Urinary bladder (tissue), 4 donors: Measurements from ENCODE around the gene APCS. TPM values are rescaled to one million over a fixed set of nuclear protein-coding genes. Genes with fewer than 3 reads are reported as not detected.

Source experiments
- DNase-seq: peaks from one replicate; pipeline ENCODE4 v3.0.0-alpha.2; 2015; ENCODE audit errors: extremely low spot score
- H3K27ac ChIP-seq: one replicate; pipeline ENCODE4 v1.5.1; 2013; ENCODE audit warnings: low read depth, mild to moderate bottlenecking, moderate library complexity
- H3K36me3 ChIP-seq: one replicate; pipeline ENCODE4 v1.6.1; 2013; ENCODE audit warnings: mild to moderate bottlenecking, moderate library complexity; ENCODE audit not compliant: insufficient read depth
- H3K4me1 ChIP-seq: one replicate; pipeline ENCODE4 v1.6.1; 2013; ENCODE audit warnings: mild to moderate bottlenecking, moderate library complexity; ENCODE audit not compliant: insufficient read depth
- H3K4me3 ChIP-seq: one replicate; pipeline ENCODE4 v1.5.1; 2013; ENCODE audit warnings: low read depth, low read length
- WGBS: extraction: QIAGEN DNeasy Blood & Tissue Kit; methylation state at CpG from one replicate; pipeline ENCODE4 v1.1.7; 2013; 5-methylcytosine and 5-hydroxymethylcytosine counted together
- polyA plus RNA-seq: library from polyadenylated mRNA; stranded (reverse); fragments of 200-250 nt; gene quantifications from one replicate; pipeline ENCODE4 v1.2.3, GENCODE V29; 2013
- total RNA-seq: library from RNA; depleted of rRNA; stranded (reverse); fragments of >200 nt; gene quantifications from one replicate; pipeline ENCODE4 v1.2.3, GENCODE V29; 2014
- donor health status: healthy with polysubstance abuse.
- donor health status: healthy.

APCS gene
- not detected for total RNA-seq
- polyA plus RNA-seq: 1.1 TPM

- 80% methylated on average over 6 of the region's 6 CpGs for WGBS
- Histone ChIP-seq H3K4me1 (no peaks in the 10 kb centered on the region), H3K4me3 (no peak within 1 kb of the TSS), H3K27ac (no peak within 1 kb of the TSS), H3K36me3 (no peaks in the 10 kb centered on the region)
- no peak for DNase-seq
Measured at GRCh38 chr1:159587461-159587951, at the start of gene APCS. Gene APCS, plus strand, starts transcription at chr1:159587826. Its CDS starts 96 bp downstream, at chr1:159587922.

DNA sequence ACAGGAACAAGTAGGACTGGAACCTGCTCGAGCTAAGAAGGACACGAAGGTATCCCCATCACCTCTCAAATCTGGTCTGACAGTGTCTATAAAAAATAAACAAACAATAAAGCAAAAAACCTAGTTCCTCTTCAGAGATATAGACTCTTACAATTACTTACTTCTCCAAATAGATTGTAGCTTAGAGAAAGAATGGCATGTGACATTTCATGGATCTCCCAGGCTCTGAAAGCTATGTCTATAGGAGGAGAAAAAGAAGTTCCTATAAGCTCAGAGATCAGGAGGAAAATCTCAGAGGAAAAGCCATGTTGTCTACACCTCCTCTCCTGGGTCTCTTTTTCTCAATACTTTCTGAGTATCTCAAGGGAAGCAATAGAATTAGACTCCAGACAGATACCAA is 39.5 kb upstream of the APCS start:
- H3K4me3 ChIP-seq: no peak overlapping the region
- no peak for DNase-seq
- no peaks in the 10 kb centered on the region for H3K4me1 ChIP-seq
- no peaks in the 10 kb centered on the region for H3K36me3 ChIP-seq
- H3K27ac ChIP-seq: no peak overlapping the region
- WGBS: 63% methylated on average over 2 of the region's 2 CpGs

- DNase-seq: no peak
- WGBS: 54% methylated on average over 3 of the region's 3 CpGs
- H3K36me3 ChIP-seq: no peaks in the 10 kb centered on the region
- no peak overlapping the region for H3K27ac ChIP-seq
- no peaks in the 10 kb centered on the region for H3K4me1 ChIP-seq
- no peak overlapping the region for H3K4me3 ChIP-seq
Measured at GRCh38 chr1:159554261-159554660, 33.4 kb upstream of the APCS start.

DNA sequence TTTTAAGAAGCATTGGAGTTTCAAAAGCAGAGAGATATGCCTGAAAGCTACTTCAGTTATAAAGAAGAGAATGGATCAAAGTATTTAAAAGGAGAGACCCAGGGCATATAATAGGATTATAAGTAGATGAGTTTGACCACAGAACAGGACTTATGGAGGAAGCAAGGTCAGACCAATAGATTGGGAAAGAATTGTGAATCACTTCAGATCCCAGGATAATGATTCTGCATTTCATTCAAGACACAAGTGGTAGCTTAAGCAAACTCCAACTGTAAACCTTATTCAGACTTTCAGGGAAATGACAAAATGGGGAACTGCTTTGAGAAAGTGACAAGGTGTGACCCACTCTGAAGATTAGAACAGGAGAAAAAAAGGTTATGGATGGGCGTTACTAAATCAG is 32.9 kb upstream of the APCS start:
- no peak overlapping the region for H3K4me3 ChIP-seq
- no peaks in the 10 kb centered on the region for H3K36me3 ChIP-seq
- H3K27ac ChIP-seq: no peak overlapping the region
- 64% methylated on average over 1 of the region's 1 CpG for WGBS
- DNase-seq: no peak
- H3K4me1 ChIP-seq: no peaks in the 10 kb centered on the region

DNA sequence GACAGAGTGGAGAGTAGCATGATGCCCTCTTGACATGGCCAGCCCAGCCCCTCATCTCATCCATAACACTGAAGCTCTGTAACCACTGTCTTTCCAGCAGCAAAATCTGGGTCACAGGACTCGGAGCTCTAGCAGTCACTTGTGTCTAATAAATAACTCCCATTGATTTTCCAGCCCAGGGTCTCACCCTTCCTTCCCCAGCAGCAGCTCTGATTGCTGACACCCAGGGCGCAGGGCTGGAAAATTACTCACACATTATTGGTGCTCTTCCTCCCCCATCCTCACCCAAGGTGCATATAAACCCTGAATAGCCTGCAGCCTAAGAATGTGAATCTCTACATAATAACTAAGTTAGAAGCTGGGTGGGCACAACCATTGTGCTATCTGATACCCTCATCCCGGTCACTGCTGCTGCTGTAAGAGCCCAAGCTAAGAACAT is 30.7 kb upstream of the APCS start:
- H3K36me3 ChIP-seq: no peaks in the 10 kb centered on the region
- DNase-seq: no peak
- H3K4me3 ChIP-seq: no peak overlapping the region
- H3K27ac ChIP-seq: no peak overlapping the region
- WGBS: 65% methylated on average over 3 of the region's 3 CpGs
- H3K4me1 ChIP-seq: no peaks in the 10 kb centered on the region

DNA sequence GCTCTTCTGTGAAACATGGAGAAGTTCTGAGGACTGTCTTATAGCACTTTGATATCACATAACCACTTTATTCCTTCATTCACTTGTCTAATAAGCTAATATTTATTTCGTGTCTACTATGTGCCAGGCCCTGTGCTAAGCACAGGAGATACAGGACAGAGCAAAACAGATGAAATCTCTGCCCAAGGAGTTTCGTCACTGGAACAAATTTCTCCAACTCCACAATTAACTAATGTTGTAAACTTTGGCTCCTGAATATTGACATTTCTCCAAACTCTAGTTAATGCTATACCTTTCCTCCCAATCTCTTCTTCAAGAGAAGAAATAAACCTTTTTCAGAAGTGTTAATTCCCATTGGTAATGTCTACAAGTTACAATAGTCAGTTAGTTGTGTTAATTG is 27.0 kb upstream of the APCS start:
- no peaks in the 10 kb centered on the region for H3K4me1 ChIP-seq
- H3K27ac ChIP-seq: no peak overlapping the region
- WGBS: 58% methylated on average over 2 of the region's 2 CpGs
- H3K4me3 ChIP-seq: no peak overlapping the region
- no peaks in the 10 kb centered on the region for H3K36me3 ChIP-seq
- DNase-seq: no peak

DNA sequence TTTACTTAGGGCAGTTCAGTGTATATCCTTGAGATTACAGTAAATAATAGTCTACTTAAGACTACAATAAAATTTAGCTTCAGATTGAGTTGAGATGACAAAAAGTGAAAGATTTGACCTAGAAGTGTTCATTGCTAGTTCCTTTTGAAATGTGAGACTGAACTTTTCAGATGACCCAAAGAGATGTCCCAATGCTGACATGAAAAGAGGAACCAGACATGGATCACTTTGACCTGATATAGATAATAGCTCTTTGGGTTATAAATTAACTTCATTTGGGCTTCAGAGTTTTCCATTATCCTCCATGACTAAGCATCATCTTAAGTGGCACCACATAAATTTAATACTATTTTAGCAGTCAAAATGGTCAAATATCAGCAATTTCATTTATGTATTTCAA is 26.1 kb upstream of the APCS start:
- Histone ChIP-seq H3K27ac (no peak overlapping the region), H3K4me3 (no peak overlapping the region), H3K4me1 (no peaks in the 10 kb centered on the region), H3K36me3 (no peaks in the 10 kb centered on the region)
- no peak for DNase-seq

DNA sequence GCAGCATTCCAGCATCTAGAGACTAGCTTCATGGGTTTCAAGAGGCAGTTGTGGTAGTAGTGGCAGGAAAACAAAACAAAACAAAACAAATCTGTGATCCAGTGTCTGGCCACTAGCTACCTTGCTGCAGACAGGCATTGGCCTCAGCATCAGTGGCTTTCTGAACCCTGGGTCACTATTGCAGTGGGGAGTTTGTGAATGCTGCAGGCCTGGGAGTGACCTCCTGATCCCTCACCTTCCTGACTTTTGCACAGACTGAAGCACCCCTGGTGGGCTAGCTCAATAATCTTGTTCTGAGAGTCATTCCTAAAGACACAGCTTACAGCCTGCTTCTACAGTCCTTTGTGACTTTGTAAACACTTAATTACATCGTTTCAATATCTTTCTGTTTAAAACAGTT is 24.9 kb upstream of the APCS start:
- WGBS: 30% methylated on average over 1 of the region's 1 CpG
- Histone ChIP-seq H3K27ac (no peak overlapping the region), H3K36me3 (no peaks in the 10 kb centered on the region), H3K4me3 (no peak overlapping the region), H3K4me1 (no peaks in the 10 kb centered on the region)
- no peak for DNase-seq

- WGBS: 97% methylated on average over 3 of the region's 3 CpGs
- Histone ChIP-seq H3K4me1 (no peaks in the 10 kb centered on the region), H3K27ac (no peak overlapping the region), H3K36me3 (no peaks in the 10 kb centered on the region), H3K4me3 (no peak overlapping the region)
- no peak for DNase-seq
Measured at GRCh38 chr1:159577446-159577845, 10.2 kb upstream of the APCS start.

GRCh38 chr1:159580340-159580739 is 7.3 kb upstream of the APCS start:
- Histone ChIP-seq H3K4me1 (no peaks in the 10 kb centered on the region), H3K27ac (no peak overlapping the region), H3K36me3 (no peaks in the 10 kb centered on the region), H3K4me3 (no peak overlapping the region)
- no peak for DNase-seq
- 67% methylated on average over 3 of the region's 3 CpGs for WGBS

GRCh38 chr1:159581422-159581821 is 6.2 kb upstream of the APCS start:
- WGBS: 84% methylated on average over 1 of the region's 1 CpG
- Histone ChIP-seq H3K36me3 (no peaks in the 10 kb centered on the region), H3K4me1 (no peaks in the 10 kb centered on the region), H3K27ac (no peak overlapping the region), H3K4me3 (no peak overlapping the region)
- no peak for DNase-seq

GRCh38 chr1:159584536-159584935 is 3.1 kb upstream of the APCS start:
- no peak overlapping the region for H3K4me3 ChIP-seq
- H3K36me3 ChIP-seq: no peaks in the 10 kb centered on the region
- no peaks in the 10 kb centered on the region for H3K4me1 ChIP-seq
- WGBS: 73% methylated on average over 2 of the region's 2 CpGs
- H3K27ac ChIP-seq: no peak overlapping the region
- no peak for DNase-seq

DNA sequence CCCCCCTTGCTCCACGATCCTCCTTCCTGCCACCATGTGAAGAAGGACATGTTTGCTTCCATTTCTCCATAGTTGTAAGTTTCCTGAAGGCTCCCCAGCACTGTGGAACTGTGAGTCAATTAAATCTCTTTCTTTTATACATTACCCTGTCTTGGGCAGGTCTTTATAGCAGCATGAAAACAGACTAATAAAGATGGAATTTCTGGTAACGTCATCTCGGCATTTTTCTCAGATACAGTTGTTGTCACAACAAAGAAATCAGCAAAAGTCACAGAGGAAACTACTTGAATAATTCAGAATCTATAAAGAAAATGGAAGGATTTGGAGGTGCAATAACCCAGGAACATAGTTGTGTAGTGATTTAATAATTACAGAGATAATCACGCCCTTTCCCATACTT is 4.4 kb downstream of the APCS start:
- WGBS: 84% methylated on average over 4 of the region's 4 CpGs
- no peak for DNase-seq
- no peak overlapping the region for H3K4me3 ChIP-seq
- no peaks in the 10 kb centered on the region for H3K36me3 ChIP-seq
- H3K4me1 ChIP-seq: no peaks in the 10 kb centered on the region
- no peak overlapping the region for H3K27ac ChIP-seq

DNA sequence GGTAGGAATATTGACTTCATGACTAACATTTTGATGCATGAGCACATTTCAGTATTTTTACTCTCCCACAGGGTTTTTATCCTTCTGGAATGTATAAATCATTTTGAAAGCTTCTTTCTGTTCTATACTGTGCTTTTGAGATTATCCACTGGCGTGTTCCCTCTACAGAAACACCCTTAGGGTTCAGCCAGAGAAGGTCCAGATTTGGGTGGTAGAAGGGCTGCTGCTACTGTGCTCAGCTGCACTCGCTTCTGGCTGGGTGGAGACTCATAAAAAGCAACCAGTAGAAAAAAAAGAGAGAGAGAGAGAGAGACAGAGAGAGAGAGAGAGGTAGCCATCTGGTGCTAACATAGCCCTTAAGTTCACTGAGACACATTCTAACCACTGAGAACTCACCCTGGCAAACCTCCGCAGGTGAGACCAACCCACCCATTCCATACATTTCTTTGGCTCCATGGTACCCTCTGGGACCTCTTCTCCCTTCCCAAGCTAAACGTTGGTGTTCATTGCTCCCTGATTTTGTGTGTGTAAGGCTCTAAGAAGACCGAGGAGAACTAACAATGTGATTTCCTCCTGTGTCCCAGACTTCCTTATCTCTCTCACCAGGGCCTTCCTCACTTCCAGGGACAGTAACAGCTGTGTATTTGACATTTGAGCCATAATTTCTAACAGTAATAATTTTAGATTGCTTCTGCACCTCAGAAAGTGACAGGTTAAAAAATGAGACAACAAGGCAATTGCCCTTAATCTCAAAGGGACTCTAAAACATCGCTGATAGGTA is 7.2 kb downstream of the APCS start:
- Histone ChIP-seq H3K4me3 (no peak overlapping the region), H3K27ac (no peak overlapping the region), H3K4me1 (no peaks in the 10 kb centered on the region), H3K36me3 (no peaks in the 10 kb centered on the region)
- DNase-seq: no peak
- 41% methylated on average over 6 of the region's 6 CpGs for WGBS
